ENCODE results near the gene SLC1A4. TPM values are rescaled to one million over a fixed set of nuclear protein-coding genes. Genes with fewer than 3 reads are reported as not detected.

SLC1A4 gene
- total RNA-seq, result 10 to 100 TPM; 21.2 to 33.2 TPM

- peak; percentile 21 for TF ChIP-seq POLR2AphosphoS5 (IDR thresholded peaks at IDR 0.05)
- peak in 1 of 4 experiments; percentile 12 for TF ChIP-seq CTCF (IDR thresholded peaks at IDR 0.05)
- peak; percentile 40 for TF ChIP-seq POLR2A (IDR thresholded peaks at IDR 0.05)
- intact Hi-C loops (cut with DNase I), result loop anchor here (5.0 kb wide), 1 partner anchor 138 kb away; no protein-coding TSS in a partner anchor
- peak; percentile 86 for DNase-seq (ENCODE audit: low spot score)
- 0% methylated on average over 17 of the region's 109 CpGs for WGBS
- Histone ChIP-seq H3K27ac (peak within 1 kb of the TSS; percentile 93 to 94), H3K9me3 (no peaks in the 10 kb centered on the region), H3K36me3 (no peaks in the 10 kb centered on the region), H3K4me1 (replicated peaks) (no peaks in the 10 kb centered on the region), H3K27me3 (replicated peaks; ENCODE audit: insufficient read depth) (no peaks in the 10 kb centered on the region), H3K4me3 (peak within 1 kb of the TSS; percentile 65 to 68)
Measured at GRCh38 chr2:64989126-64989981, at the start of gene SLC1A4. SLC1A4 (plus strand) TSS chr2:64989399; CDS start chr2:64989644, 245 bp downstream.

- no peak for DNase-seq (ENCODE audit: low spot score)
- TF ChIP-seq CTCF (IDR thresholded peaks at IDR 0.05) (no peak), POLR2AphosphoS5 (IDR thresholded peaks at IDR 0.05) (no peak), POLR2A (IDR thresholded peaks at IDR 0.05) (no peak)
- Histone ChIP-seq H3K4me3 (no peak overlapping the region), H3K27me3 (replicated peaks; ENCODE audit: insufficient read depth) (no peaks in the 10 kb centered on the region), H3K9me3 (no peaks in the 10 kb centered on the region), H3K27ac (no peak overlapping the region), H3K4me1 (replicated peaks) (no peaks in the 10 kb centered on the region), H3K36me3 (no peaks in the 10 kb centered on the region)
- WGBS, result 98% methylated on average over 3 of the region's 3 CpGs
- intact Hi-C loops (cut with DNase I), result no loop called here
Measured at GRCh38 chr2:64941143-64941542, 48.1 kb upstream of the SLC1A4 start.

GRCh38 chr2:64941801-64942200 is 47.4 kb upstream of the SLC1A4 start:
- Histone ChIP-seq H3K27me3 (replicated peaks; ENCODE audit: insufficient read depth) (no peaks in the 10 kb centered on the region), H3K4me1 (replicated peaks) (no peaks in the 10 kb centered on the region), H3K9me3 (no peaks in the 10 kb centered on the region), H3K4me3 (no peak overlapping the region), H3K27ac (no peak overlapping the region), H3K36me3 (no peaks in the 10 kb centered on the region)
- TF ChIP-seq CTCF (IDR thresholded peaks at IDR 0.05) (no peak), POLR2A (IDR thresholded peaks at IDR 0.05) (no peak), POLR2AphosphoS5 (IDR thresholded peaks at IDR 0.05) (no peak)
- DNase-seq (ENCODE audit: low spot score), result no peak
- intact Hi-C loops (cut with DNase I), result no loop called here
- WGBS, result 74% methylated on average over 5 of the region's 5 CpGs

- H3K4me3 ChIP-seq, result no peak overlapping the region
- H3K27me3 ChIP-seq (replicated peaks; ENCODE audit: insufficient read depth), result no peaks in the 10 kb centered on the region
- no peak overlapping the region for H3K27ac ChIP-seq
- no peak for DNase-seq (ENCODE audit: low spot score)
- H3K36me3 ChIP-seq, result no peaks in the 10 kb centered on the region
- TF ChIP-seq POLR2A (IDR thresholded peaks at IDR 0.05) (no peak), POLR2AphosphoS5 (IDR thresholded peaks at IDR 0.05) (no peak), CTCF (IDR thresholded peaks at IDR 0.05) (no peak)
- 91% methylated on average over 5 of the region's 5 CpGs for WGBS
- no peaks in the 10 kb centered on the region for H3K9me3 ChIP-seq
- no peaks in the 10 kb centered on the region for H3K4me1 ChIP-seq (replicated peaks)
- intact Hi-C loops (cut with DNase I), result no loop called here
Measured at GRCh38 chr2:64942693-64943092, 46.5 kb upstream of the SLC1A4 start.

All from prostate gland (tissue), 2 donors.